GM12864 (cell line): ENCODE measurements around the gene RELB.

Source experiments
- DNase-seq: peaks from one replicate; pipeline ENCODE4 v3.0.0-alpha.2; 2011; ENCODE audit warnings: low read depth
- H3K4me3 ChIP-seq: 2 replicates; pipeline ENCODE4 v1.5.1; 2011; ENCODE audit warnings: mild to moderate bottlenecking, low read depth, low read length, control low read depth
- TF ChIP-seq, protein P1 (sequence below): IDR thresholded peaks from 2 replicates; pipeline ENCODE4 v1.5.1; 2011; ENCODE audit warnings: low read depth, mild to moderate bottlenecking, moderate library complexity, low read length, control low read depth, inconsistent platforms; ENCODE audit errors: missing control alignments

RELB gene

DNA sequence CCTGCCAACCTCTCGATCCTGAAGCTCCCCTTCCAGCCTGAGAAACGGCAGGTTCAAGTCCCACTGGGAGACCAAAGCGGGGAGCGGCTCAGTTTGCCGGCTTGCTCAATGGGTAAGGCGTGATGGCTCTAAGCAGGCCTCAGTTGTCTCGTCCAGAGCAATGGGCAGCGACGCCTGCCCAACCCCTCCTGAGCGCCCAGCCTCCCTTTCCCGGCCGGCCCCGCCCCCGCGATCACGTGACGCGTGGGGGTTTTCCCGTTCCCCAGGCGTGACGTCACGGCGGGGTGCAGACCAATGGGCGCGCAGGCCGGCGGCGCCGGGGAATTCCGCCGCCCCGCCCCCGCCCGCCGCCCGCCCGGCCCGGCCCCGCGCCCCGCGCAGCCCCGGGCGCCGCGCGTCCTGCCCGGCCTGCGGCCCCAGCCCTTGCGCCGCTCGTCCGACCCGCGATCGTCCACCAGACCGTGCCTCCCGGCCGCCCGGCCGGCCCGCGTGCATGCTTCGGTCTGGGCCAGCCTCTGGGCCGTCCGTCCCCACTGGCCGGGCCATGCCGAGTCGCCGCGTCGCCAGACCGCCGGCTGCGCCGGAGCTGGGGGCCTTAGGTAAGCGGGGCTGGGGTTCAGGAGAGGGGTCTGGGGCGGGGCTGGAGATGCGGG, at the start of gene RELB:
Gene RELB, plus strand, starts transcription at position 378 of the 653 bp plus-strand sequence. Its CDS starts 116 bp downstream, at position 494.
- TF ChIP-seq, protein P1, sequence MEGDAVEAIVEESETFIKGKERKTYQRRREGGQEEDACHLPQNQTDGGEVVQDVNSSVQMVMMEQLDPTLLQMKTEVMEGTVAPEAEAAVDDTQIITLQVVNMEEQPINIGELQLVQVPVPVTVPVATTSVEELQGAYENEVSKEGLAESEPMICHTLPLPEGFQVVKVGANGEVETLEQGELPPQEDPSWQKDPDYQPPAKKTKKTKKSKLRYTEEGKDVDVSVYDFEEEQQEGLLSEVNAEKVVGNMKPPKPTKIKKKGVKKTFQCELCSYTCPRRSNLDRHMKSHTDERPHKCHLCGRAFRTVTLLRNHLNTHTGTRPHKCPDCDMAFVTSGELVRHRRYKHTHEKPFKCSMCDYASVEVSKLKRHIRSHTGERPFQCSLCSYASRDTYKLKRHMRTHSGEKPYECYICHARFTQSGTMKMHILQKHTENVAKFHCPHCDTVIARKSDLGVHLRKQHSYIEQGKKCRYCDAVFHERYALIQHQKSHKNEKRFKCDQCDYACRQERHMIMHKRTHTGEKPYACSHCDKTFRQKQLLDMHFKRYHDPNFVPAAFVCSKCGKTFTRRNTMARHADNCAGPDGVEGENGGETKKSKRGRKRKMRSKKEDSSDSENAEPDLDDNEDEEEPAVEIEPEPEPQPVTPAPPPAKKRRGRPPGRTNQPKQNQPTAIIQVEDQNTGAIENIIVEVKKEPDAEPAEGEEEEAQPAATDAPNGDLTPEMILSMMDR, result no peak
- H3K4me3 ChIP-seq, result peak within 1 kb of the TSS; percentile 87
- no peak for DNase-seq

GRCh38 chr19:44954278-44954648, 47.0 kb upstream of the RELB start:
- peak overlapping the region; percentile 57 for H3K4me3 ChIP-seq
- TF ChIP-seq, protein P1, result no peak
- no peak for DNase-seq

GRCh38 chr19:44954649-44955504, 46.4 kb upstream of the RELB start, which contains the start of gene CLPTM1:
Gene CLPTM1, plus strand, starts transcription at chr19:44955380. Its CDS starts 16 bp downstream, at chr19:44955396.
- peak; percentile 87 for DNase-seq
- TF ChIP-seq, protein P1, result no peak

GRCh38 chr19:44955505-44956439, 45.5 kb upstream of the RELB start:
- peak overlapping the region; percentile 78 for H3K4me3 ChIP-seq
- TF ChIP-seq, protein P1, result no peak
- no peak for DNase-seq

More at GRCh38 chr19:44954649-44955504, 46.4 kb upstream of the RELB start, which contains the start of gene CLPTM1:
- H3K4me3 ChIP-seq, result peak within 1 kb of the TSS; percentile 78

GRCh38 chr19:44957526-44957925, 43.7 kb upstream of the RELB start:
- DNase-seq, result no peak
- TF ChIP-seq, protein P1, result no peak
- no peak overlapping the region for H3K4me3 ChIP-seq

GRCh38 chr19:44958090-44958489, 43.2 kb upstream of the RELB start:
- no peak overlapping the region for H3K4me3 ChIP-seq
- TF ChIP-seq, protein P1, result no peak
- DNase-seq, result no peak
